Neural progenitor cell (in vitro differentiated cells): ENCODE data around the gene LATS2. TPM values are rescaled to one million over a fixed set of nuclear protein-coding genes. Genes with fewer than 3 reads are reported as not detected.

Experiments used
- DNase-seq: peaks from one replicate; pipeline ENCODE4 v3.0.0-alpha.2; 2016; ENCODE audit warnings: low spot score
- H2AFZ ChIP-seq: fragments of 200-600 bp; sonication (generic); replicated peaks from 2 replicates; pipeline ENCODE4 v1.6.1; 2016; ENCODE audit warnings: antibody characterized with exemption
- H3F3A ChIP-seq: fragments of 200-600 bp; sonication (generic); 2 replicates; pipeline ENCODE4 v1.6.1; 2016; ENCODE audit warnings: antibody characterized with exemption, low read depth
- H3K27ac ChIP-seq: fragments of 200-600 bp; sonication (generic); 2 replicates; pipeline ENCODE4 v1.5.1; 2016; ENCODE audit warnings: mild to moderate bottlenecking
- H3K27me3 ChIP-seq: fragments of 200-600 bp; sonication (generic); 2 replicates; pipeline ENCODE4 v1.6.1; 2016; ENCODE audit warnings: mild to moderate bottlenecking, moderate library complexity
- H3K36me3 ChIP-seq: fragments of 200-600 bp; sonication (generic); 2 replicates; pipeline ENCODE4 v1.5.1; 2016
- H3K4me1 ChIP-seq: fragments of 200-600 bp; sonication (generic); 2 replicates; pipeline ENCODE4 v1.6.1; 2016; ENCODE audit warnings: mixed run types
- H3K4me2 ChIP-seq: fragments of 200-600 bp; sonication (generic); 2 replicates; pipeline ENCODE4 v1.6.1; 2016
- H3K4me3 ChIP-seq: fragments of 200-600 bp; sonication (generic); 2 replicates; pipeline ENCODE4 v1.5.1; 2016
- H3K79me2 ChIP-seq: fragments of 200-600 bp; sonication (generic); 2 replicates; pipeline ENCODE4 v1.6.1; 2016; ENCODE audit warnings: low read depth
- H3K9ac ChIP-seq: fragments of 200-600 bp; sonication (generic); 2 replicates; pipeline ENCODE4 v1.6.1; 2016
- H3K9me3 ChIP-seq: fragments of 200-600 bp; sonication (generic); 2 replicates; pipeline ENCODE4 v1.5.1; 2016; ENCODE audit warnings: low read depth
- H4K20me1 ChIP-seq: fragments of 200-600 bp; sonication (generic); 2 replicates; pipeline ENCODE4 v1.6.1; 2016; ENCODE audit warnings: low read depth
- H3K27ac Mint-ChIP-seq: 3 replicates; pipeline ENCODE4 v1.8.0; 2021; ENCODE audit warnings: mixed read lengths
- H3K27me3 Mint-ChIP-seq: 2 replicates; pipeline ENCODE4 v1.8.0; 2022; ENCODE audit warnings: low read depth, mild to moderate bottlenecking, inconsistent platforms, moderate library complexity, mixed read lengths; ENCODE audit not compliant: insufficient read depth
- H3K36me3 Mint-ChIP-seq: 3 replicates; pipeline ENCODE4 v1.8.0; 2021; ENCODE audit warnings: mixed read lengths
- H3K4me1 Mint-ChIP-seq: 3 replicates; pipeline ENCODE4 v1.8.0; 2021; ENCODE audit warnings: mixed read lengths
- H3K4me3 Mint-ChIP-seq: 3 replicates; pipeline ENCODE4 v1.8.0; 2021; ENCODE audit warnings: mild to moderate bottlenecking, moderate library complexity, mixed read lengths
- H3K9me3 Mint-ChIP-seq: 3 replicates; pipeline ENCODE4 v1.8.0; 2020; ENCODE audit warnings: mixed read lengths
- CTCF ChIP-seq: fragments of 200-600 bp; sonication (generic); IDR thresholded peaks from 2 replicates; pipeline ENCODE4 v1.5.1; 2017; ENCODE audit warnings: antibody characterized with exemption, mild to moderate bottlenecking
- EZH2 ChIP-seq: fragments of 200-600 bp; sonication (generic); IDR thresholded peaks from 2 replicates; pipeline ENCODE4 v1.6.1; 2017; ENCODE audit warnings: antibody characterized with exemption, mild to moderate bottlenecking, moderate library complexity
- EZH2phosphoT487 ChIP-seq: fragments of 200-600 bp; sonication (generic); IDR thresholded peaks from 2 replicates; pipeline ENCODE4 v1.6.1; 2017; ENCODE audit warnings: antibody characterized with exemption
- total RNA-seq: library from RNA; depleted of rRNA; stranded (reverse); fragments of >200 nt; gene quantifications from 2 replicates; pipeline ENCODE4 v1.2.3, GENCODE V29; 2015; ENCODE audit warnings: low replicate concordance

LATS2 gene
- total RNA-seq, 1 donor from 2014 or later: 15.2 TPM

GRCh38 chr13:21075379-21076249 is 14.2 kb upstream of the LATS2 start:
- Mint-ChIP-seq H3K27ac (no peak overlapping the region), H3K27me3 (peaks cover 15% of the 10 kb centered on the region), H3K4me1 (peaks cover 22% of the 10 kb centered on the region), H3K9me3 (no peaks in the 10 kb centered on the region), H3K4me3 (peak overlapping the region; percentile 85), H3K36me3 (no peaks in the 10 kb centered on the region)
- H3K27me3 ChIP-seq: no peaks in the 10 kb centered on the region
- H3K4me2 ChIP-seq: peak overlapping the region; percentile 63
- no peak overlapping the region for H3K27ac ChIP-seq
- H3F3A ChIP-seq: peaks cover 6% of the 10 kb centered on the region
- DNase-seq: peak; percentile 64
- H4K20me1 ChIP-seq: no peaks in the 10 kb centered on the region
- H3K79me2 ChIP-seq: no peaks in the 10 kb centered on the region
- TF ChIP-seq EZH2: no peak
- TF ChIP-seq EZH2phosphoT487: no peak
- no peak for TF ChIP-seq CTCF
- H3K4me3 ChIP-seq: peak overlapping the region; percentile 43
- peak overlapping the region; percentile 88 for H2AFZ ChIP-seq
- H3K9ac ChIP-seq: no peak overlapping the region
- H3K36me3 ChIP-seq: no peaks in the 10 kb centered on the region
- H3K9me3 ChIP-seq: no peaks in the 10 kb centered on the region
- peaks cover 6% of the 10 kb centered on the region for H3K4me1 ChIP-seq

GRCh38 chr13:21075011-21075378 is 13.6 kb upstream of the LATS2 start:
- no peaks in the 10 kb centered on the region for H3K79me2 ChIP-seq
- H3K4me3 ChIP-seq: peak overlapping the region; percentile 43
- H3K36me3 ChIP-seq: no peaks in the 10 kb centered on the region
- no peaks in the 10 kb centered on the region for H3K27me3 ChIP-seq
- no peaks in the 10 kb centered on the region for H3K36me3 Mint-ChIP-seq
- peaks cover 6% of the 10 kb centered on the region for H3F3A ChIP-seq
- H3K27ac Mint-ChIP-seq: no peak overlapping the region
- H3K4me1 Mint-ChIP-seq: peaks cover 18% of the 10 kb centered on the region
- H3K9me3 Mint-ChIP-seq: no peaks in the 10 kb centered on the region
- H3K27me3 Mint-ChIP-seq: peaks cover 15% of the 10 kb centered on the region
- DNase-seq: no peak
- H3K9me3 ChIP-seq: no peaks in the 10 kb centered on the region
- no peak overlapping the region for H3K9ac ChIP-seq
- H3K4me2 ChIP-seq: peak overlapping the region; percentile 63
- H2AFZ ChIP-seq: peak overlapping the region; percentile 88
- H3K4me1 ChIP-seq: peaks cover 6% of the 10 kb centered on the region
- no peak for TF ChIP-seq EZH2phosphoT487
- H4K20me1 ChIP-seq: no peaks in the 10 kb centered on the region
- no peak overlapping the region for H3K27ac ChIP-seq
- peak overlapping the region; percentile 85 for H3K4me3 Mint-ChIP-seq

GRCh38 chr13:21074546-21074945 is 13.2 kb upstream of the LATS2 start:
- Mint-ChIP-seq H3K27ac (no peak overlapping the region), H3K9me3 (no peaks in the 10 kb centered on the region), H3K36me3 (no peaks in the 10 kb centered on the region), H3K4me3 (peak overlapping the region; percentile 85), H3K4me1 (peaks cover 13% of the 10 kb centered on the region), H3K27me3 (peaks cover 15% of the 10 kb centered on the region)
- no peak for DNase-seq
- Histone ChIP-seq H3K36me3 (no peaks in the 10 kb centered on the region), H4K20me1 (no peaks in the 10 kb centered on the region), H2AFZ (peak overlapping the region; percentile 88), H3K4me2 (peak overlapping the region; percentile 63), H3K9ac (no peak overlapping the region), H3K9me3 (no peaks in the 10 kb centered on the region), H3K27me3 (no peaks in the 10 kb centered on the region), H3K4me1 (peaks cover 6% of the 10 kb centered on the region), H3K79me2 (no peaks in the 10 kb centered on the region), H3K4me3 (no peak overlapping the region), H3K27ac (no peak overlapping the region), H3F3A (peaks cover 6% of the 10 kb centered on the region)
- no peak for TF ChIP-seq EZH2
- TF ChIP-seq EZH2phosphoT487: no peak
- no peak for TF ChIP-seq CTCF

- no peaks in the 10 kb centered on the region for H3K9me3 ChIP-seq
- no peaks in the 10 kb centered on the region for H4K20me1 ChIP-seq
- Mint-ChIP-seq H3K27me3 (peaks cover 6% of the 10 kb centered on the region), H3K4me1 (peaks cover 10% of the 10 kb centered on the region), H3K36me3 (no peaks in the 10 kb centered on the region), H3K9me3 (no peaks in the 10 kb centered on the region), H3K27ac (no peak overlapping the region), H3K4me3 (no peak overlapping the region)
- H3K27me3 ChIP-seq: no peaks in the 10 kb centered on the region
- no peak for DNase-seq
- no peak overlapping the region for H3K9ac ChIP-seq
- H3K27ac ChIP-seq: no peak overlapping the region
- no peak overlapping the region for H3K4me3 ChIP-seq
- no peak overlapping the region for H2AFZ ChIP-seq
- H3K79me2 ChIP-seq: no peaks in the 10 kb centered on the region
- H3K4me1 ChIP-seq: peaks cover 6% of the 10 kb centered on the region
- TF ChIP-seq EZH2 (no peak), CTCF (no peak), EZH2phosphoT487 (no peak)
- no peaks in the 10 kb centered on the region for H3K36me3 ChIP-seq
- peaks cover 6% of the 10 kb centered on the region for H3F3A ChIP-seq
- no peak overlapping the region for H3K4me2 ChIP-seq
These were observed 10.5 kb upstream of the LATS2 start for GRCh38 chr13:21071924-21072323.
